DOHH2 (cell line): ENCODE data around the gene AKAP5.

ENCODE experiments used
- H3F3A ChIP-seq: fragments of 200-600 bp; sonication (generic), shearing (Covaris generic); 2 replicates; pipeline ENCODE4 v1.6.0; 2016; ENCODE audit warnings: antibody characterized with exemption, mild to moderate bottlenecking; ENCODE audit not compliant: control insufficient read depth, insufficient read depth
- H3K27ac ChIP-seq: fragments of 200-600 bp; sonication (generic); 2 replicates; pipeline ENCODE4 v1.5.1; 2014; ENCODE audit warnings: low read depth, mild to moderate bottlenecking, low read length, moderate library complexity
- H3K27me3 ChIP-seq: fragments of 200-600 bp; sonication (generic); 2 replicates; pipeline ENCODE4 v1.6.1; 2014; ENCODE audit warnings: mild to moderate bottlenecking, low read length, mixed read lengths; ENCODE audit not compliant: control insufficient read depth
- H3K36me3 ChIP-seq: fragments of 200-600 bp; sonication (generic); 2 replicates; pipeline ENCODE4 v1.6.1; 2014; ENCODE audit warnings: mild to moderate bottlenecking, low read length, moderate library complexity, mixed read lengths; ENCODE audit not compliant: control insufficient read depth
- H3K4me1 ChIP-seq: fragments of 200-600 bp; sonication (generic); 2 replicates; pipeline ENCODE4 v1.6.1; 2014; ENCODE audit warnings: mild to moderate bottlenecking, low read length, mixed read lengths; ENCODE audit not compliant: control insufficient read depth
- H3K4me2 ChIP-seq: fragments of 200-600 bp; sonication (generic); 2 replicates; pipeline ENCODE4 v1.6.0; 2014; ENCODE audit warnings: mild to moderate bottlenecking, low read length, moderate library complexity
- H3K4me3 ChIP-seq: fragments of 200-600 bp; sonication (generic); 2 replicates; pipeline ENCODE4 v1.5.1; 2014; ENCODE audit warnings: mild to moderate bottlenecking, low read length, mixed read lengths
- H3K79me2 ChIP-seq: fragments of 200-600 bp; sonication (generic); 2 replicates; pipeline ENCODE4 v1.6.1; 2014; ENCODE audit warnings: mild to moderate bottlenecking, low read length, mixed read lengths; ENCODE audit not compliant: control insufficient read depth
- H3K9me2 ChIP-seq: fragments of 200-600 bp; sonication (generic); replicated peaks from 2 replicates; pipeline ENCODE4 v1.6.1; 2014; ENCODE audit warnings: mild to moderate bottlenecking, low read length, mixed read lengths; ENCODE audit not compliant: control insufficient read depth
- H3K9me3 ChIP-seq: fragments of 200-600 bp; sonication (generic); 2 replicates; pipeline ENCODE4 v1.6.1; 2014; ENCODE audit warnings: antibody characterized with exemption, low read length, mixed read lengths; ENCODE audit not compliant: control insufficient read depth, insufficient read depth
- H4K20me1 ChIP-seq: fragments of 200-600 bp; sonication (generic); 2 replicates; pipeline ENCODE4 v1.6.0; 2014; ENCODE audit warnings: low read depth, mild to moderate bottlenecking, antibody characterized with exemption, low read length, moderate library complexity; ENCODE audit not compliant: control insufficient read depth, insufficient read depth
- EZH2phosphoT487 ChIP-seq: fragments of 200-600 bp; sonication (generic); IDR thresholded peaks from 2 replicates; pipeline ENCODE4 v1.6.1; 2017; ENCODE audit warnings: borderline replicate concordance, mild to moderate bottlenecking, antibody characterized with exemption, low read length, moderate library complexity, mixed read lengths
- TF ChIP-seq, protein P1 (sequence below): fragments of 200-600 bp; sonication (generic); IDR thresholded peaks from one replicate; pipeline ENCODE4 v1.5.1; 2014; ENCODE audit warnings: antibody characterized with exemption, mild to moderate bottlenecking, low read depth, low read length; ENCODE audit not compliant: poor library complexity, severe bottlenecking

Gene AKAP5

DNA sequence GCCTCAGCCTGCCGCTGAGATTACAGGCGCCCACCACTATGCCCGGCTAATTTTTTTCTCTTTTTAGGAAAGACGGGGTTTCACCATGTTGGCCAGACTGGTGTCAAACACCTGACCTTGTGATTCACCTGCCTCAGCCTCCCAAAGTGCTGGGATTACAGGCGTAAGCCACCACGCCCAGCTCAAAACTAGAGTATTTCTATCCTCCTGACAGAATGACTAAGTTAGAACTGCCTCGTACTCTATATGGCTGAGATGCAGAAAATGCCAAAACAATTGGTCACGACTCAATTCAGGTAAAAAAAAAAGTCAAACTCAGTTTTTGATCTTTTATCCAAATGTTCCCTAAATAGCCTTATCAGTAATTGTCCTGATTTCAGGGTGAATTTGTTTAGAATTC is 11.1 kb downstream of the AKAP5 start:
- H3K4me1 ChIP-seq: no peaks in the 10 kb centered on the region
- TF ChIP-seq, protein P1, sequence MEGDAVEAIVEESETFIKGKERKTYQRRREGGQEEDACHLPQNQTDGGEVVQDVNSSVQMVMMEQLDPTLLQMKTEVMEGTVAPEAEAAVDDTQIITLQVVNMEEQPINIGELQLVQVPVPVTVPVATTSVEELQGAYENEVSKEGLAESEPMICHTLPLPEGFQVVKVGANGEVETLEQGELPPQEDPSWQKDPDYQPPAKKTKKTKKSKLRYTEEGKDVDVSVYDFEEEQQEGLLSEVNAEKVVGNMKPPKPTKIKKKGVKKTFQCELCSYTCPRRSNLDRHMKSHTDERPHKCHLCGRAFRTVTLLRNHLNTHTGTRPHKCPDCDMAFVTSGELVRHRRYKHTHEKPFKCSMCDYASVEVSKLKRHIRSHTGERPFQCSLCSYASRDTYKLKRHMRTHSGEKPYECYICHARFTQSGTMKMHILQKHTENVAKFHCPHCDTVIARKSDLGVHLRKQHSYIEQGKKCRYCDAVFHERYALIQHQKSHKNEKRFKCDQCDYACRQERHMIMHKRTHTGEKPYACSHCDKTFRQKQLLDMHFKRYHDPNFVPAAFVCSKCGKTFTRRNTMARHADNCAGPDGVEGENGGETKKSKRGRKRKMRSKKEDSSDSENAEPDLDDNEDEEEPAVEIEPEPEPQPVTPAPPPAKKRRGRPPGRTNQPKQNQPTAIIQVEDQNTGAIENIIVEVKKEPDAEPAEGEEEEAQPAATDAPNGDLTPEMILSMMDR: no peak
- no peak for TF ChIP-seq EZH2phosphoT487
- no peaks in the 10 kb centered on the region for H3K9me2 ChIP-seq
- H3K9me3 ChIP-seq: no peaks in the 10 kb centered on the region
- H3K27me3 ChIP-seq: no peaks in the 10 kb centered on the region
- no peak overlapping the region for H3K4me2 ChIP-seq
- peaks cover 9% of the 10 kb centered on the region; the same call in 1 of the 2 replicates for H4K20me1 ChIP-seq
- peaks cover 20% of the 10 kb centered on the region for H3F3A ChIP-seq
- H3K79me2 ChIP-seq: peaks cover 9% of the 10 kb centered on the region; the same call in 1 of the 2 replicates
- no peak overlapping the region for H3K4me3 ChIP-seq
- H3K27ac ChIP-seq: no peak overlapping the region
- H3K36me3 ChIP-seq: peaks cover 14% of the 10 kb centered on the region

DNA sequence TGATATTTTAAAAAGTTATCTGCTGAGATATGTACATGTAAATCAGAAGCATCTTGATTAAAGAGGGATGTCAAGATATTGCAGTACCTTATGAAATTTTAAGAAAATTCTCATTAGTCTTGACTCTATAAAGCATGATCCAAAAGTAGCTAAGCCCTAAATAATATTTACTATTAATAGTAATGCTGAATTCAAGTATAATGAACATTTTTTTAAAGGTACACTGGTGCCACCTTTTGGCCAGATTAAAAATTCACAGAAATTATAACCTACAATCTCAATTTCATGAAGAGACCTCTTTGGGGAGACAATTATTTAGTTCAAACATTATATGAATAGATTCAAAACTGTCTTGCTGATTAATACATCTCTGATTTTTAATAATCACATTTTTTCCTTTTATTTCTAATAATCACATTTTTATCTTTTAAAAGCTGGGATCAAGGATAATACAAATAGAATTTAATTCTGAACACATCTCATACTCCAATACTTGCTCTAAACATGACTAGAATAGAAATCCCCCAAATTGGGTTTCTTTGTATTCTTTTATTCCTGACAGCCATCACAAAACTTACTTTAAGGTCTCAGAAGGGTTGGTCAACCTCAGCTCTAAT is 13.4 kb downstream of the AKAP5 start:
- H3K79me2 ChIP-seq: peaks cover 9% of the 10 kb centered on the region; the same call in 1 of the 2 replicates
- H3K36me3 ChIP-seq: peaks cover 14% of the 10 kb centered on the region
- no peak for TF ChIP-seq EZH2phosphoT487
- TF ChIP-seq, protein P1: peak; percentile 50

DNA sequence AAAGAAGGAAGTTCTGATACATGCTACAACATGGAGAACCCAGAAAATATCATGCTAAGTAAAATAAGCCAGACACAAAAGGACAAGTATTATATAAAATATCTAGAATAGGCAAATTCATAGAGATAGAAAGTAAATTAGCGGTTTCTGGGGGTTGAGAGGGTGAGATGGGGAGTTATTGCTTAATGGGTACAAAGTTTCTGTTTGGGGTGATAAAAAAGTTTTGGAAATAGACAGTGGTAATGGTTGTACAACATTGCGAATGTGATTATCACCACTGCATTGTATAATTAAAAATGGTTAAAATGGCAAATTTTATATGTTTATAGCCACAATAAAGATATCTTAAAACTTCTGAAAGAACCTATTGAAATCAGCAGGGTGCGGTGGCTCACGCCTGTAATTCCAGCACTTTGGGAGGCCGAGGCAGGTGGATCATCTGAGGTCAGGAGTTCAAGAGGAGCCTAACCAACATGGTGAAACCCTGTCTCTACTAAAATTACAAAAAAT is 23.3 kb downstream of the AKAP5 start:
- no peak overlapping the region for H3K4me3 ChIP-seq
- H3K9me2 ChIP-seq: no peaks in the 10 kb centered on the region
- H3K4me1 ChIP-seq: no peaks in the 10 kb centered on the region; the same call in 1 of the 2 replicates
- peaks cover 78% of the 10 kb centered on the region for H3K36me3 ChIP-seq
- TF ChIP-seq, protein P1: no peak
- no peak for TF ChIP-seq EZH2phosphoT487
- peaks cover 55% of the 10 kb centered on the region for H3K79me2 ChIP-seq
- H3K27me3 ChIP-seq: no peaks in the 10 kb centered on the region
- no peak overlapping the region for H3K27ac ChIP-seq
- no peaks in the 10 kb centered on the region for H3K9me3 ChIP-seq
- peaks cover 11% of the 10 kb centered on the region; the same call in 1 of the 2 replicates for H3F3A ChIP-seq
- H4K20me1 ChIP-seq: no peaks in the 10 kb centered on the region
- H3K4me2 ChIP-seq: no peak overlapping the region

More for the DNA sequence above, 13.4 kb downstream of the AKAP5 start:
- Histone ChIP-seq H3K27me3 (no peaks in the 10 kb centered on the region), H3F3A (peaks cover 20% of the 10 kb centered on the region), H3K9me3 (no peaks in the 10 kb centered on the region), H4K20me1 (peaks cover 9% of the 10 kb centered on the region; the same call in 1 of the 2 replicates), H3K4me1 (no peaks in the 10 kb centered on the region), H3K4me2 (no peak overlapping the region), H3K4me3 (no peak overlapping the region), H3K9me2 (no peaks in the 10 kb centered on the region), H3K27ac (no peak overlapping the region)
